NCI-H510A treated with DMSO at 0.1 percent for 48 hours (cell line): ENCODE measurements around the gene GPR6.

ENCODE experiments used
- DNase-seq: peaks from one replicate; lab custom pipeline; 2025; lab: John Stamatoyannopoulos, UW

Gene GPR6

DNA sequence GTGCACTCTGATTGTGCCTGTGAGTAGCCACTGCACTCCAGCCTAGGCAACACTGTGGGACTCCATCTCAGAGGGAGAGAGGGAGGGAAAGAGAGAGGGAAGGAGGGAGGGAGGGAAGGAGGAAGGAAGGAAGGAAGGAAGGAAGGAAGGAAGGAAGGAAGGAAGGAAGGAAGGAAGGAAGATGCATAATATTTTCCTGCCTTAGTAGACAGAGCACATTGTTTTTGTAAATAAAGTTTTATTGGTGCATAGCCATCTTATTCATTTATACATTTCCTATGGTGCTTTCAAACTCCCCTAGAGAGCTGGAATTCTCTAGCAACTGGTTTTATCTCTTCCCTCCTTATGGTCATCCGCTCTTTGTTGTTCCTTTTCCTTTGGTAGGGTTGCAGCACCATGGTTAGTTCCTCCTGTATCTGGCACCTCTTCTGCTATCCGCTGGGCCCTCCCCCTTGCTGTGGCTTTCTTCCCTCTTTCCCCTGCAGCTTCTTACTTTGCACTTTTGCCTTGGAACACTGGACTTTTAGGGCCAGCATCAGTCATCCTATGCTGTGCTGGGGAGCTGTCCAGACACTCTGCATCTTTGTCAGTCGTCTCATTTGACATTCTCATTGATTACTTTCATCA, 20.2 kb downstream of the GPR6 start:
- no peak for DNase-seq

DNA sequence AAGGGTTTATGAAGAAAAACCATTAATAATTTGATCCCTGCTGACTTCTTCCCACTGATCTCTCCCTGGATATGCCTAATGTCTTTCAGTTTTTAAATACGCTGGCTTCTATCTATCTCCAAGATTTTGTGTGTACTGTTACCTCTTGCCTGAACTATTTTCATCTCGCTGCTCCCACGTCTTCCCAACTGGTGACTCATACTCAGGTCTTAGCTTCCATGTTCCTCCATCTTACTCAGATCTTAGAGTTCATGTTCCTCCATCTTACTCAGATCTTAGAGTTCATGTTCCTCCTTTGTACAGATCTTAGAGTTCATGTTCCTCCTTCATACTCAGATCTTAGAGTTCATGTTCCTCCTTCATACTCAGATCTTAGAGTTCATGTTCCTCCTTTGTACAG, 21.6 kb downstream of the GPR6 start:
- no peak for DNase-seq

DNA sequence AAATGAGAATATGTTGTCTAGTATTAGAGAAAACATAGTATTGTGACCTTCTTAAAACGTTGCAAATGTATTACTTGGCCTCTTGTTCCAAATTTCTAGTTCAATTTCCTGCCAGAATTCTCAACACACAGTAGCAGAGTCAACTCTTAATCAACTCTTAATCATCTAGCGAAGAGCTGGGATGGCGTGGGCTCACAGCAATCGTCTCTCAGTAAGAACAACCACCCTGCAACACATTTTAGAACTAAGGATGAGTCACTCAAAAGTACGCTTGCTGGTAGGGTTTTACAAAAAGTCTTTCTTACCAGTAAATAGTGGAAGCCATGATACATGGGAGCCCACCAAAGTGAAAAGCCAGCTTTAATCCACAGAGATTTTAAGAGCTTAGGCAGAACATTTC, 24.6 kb downstream of the GPR6 start:
- no peak for DNase-seq

DNA sequence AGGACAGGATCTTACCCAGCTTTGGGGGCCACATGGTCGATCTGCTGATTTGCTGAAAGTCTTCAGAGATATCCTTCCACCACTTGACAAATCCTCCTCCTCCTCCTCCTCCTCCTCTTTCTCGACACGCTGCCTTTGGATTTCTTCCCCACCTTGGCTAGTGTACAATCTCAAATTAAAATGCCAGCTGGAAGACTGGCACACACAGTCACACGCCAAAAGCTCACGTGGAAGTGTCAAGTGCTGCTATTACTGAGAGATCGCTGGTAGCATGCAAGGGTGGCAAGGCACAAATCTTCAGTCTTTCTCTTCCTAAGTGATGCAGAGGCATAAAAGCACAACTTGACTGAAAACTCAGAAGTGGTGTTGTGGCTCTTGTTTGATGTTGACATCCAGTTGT, 35.3 kb downstream of the GPR6 start:
- DNase-seq = no peak

DNA sequence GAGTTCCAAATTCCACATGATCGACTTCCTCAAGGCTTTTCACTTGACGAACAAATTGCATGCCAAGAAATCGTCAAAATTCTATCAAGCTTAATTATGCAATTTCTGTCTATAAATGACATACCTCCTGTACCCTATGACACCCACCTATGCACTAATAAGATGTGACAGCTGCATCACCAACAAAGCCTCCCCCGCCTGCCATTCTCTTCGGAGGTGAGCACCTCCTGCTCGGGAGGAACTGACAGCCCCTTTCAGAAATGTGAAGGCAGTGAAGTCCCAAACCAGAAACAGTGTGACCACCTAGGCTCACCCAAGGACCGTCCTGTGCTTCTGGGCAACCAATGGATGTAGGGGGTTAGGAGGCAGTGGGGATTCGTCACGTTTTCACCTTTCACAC, 37.1 kb downstream of the GPR6 start:
- DNase-seq = no peak

DNA sequence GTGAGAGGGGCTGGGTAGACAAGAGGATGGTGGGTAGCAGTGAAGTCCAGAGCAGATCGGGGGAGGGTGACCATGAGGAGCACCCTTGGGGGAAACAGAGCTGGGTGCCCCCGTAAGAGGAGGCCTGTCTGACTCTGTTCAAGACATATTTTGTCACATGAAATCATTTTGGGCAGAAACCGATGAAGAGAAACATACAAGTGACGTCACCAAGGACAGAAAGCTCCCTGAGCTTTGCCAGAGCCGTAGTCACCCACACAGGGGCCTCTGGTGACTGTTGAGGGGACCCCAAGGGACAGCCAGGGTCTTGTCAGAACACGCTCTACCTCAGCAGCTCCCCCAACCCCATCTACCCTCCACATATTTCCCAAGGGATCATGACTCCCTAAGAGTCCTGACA, 39.2 kb downstream of the GPR6 start:
- no peak for DNase-seq

DNA sequence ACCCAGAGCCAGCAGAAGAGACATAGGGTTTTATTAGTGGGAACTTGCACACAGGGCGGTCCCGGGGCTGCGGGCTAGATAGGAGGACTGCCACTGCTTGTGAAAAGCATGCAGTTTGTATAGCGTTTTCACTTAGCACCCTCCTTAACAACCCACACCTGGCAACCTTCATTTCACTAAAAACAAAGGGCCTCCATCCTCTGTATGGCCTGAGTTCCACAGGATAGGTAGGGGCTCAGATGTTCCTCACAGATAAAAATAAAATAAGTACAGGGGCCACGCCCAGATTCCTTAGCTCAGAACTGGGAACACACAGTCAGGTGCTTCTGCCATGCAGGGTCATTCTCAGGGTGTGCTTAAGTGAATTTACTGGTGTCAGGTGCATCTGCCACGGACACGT, 39.8 kb downstream of the GPR6 start:
- DNase-seq = no peak

DNA sequence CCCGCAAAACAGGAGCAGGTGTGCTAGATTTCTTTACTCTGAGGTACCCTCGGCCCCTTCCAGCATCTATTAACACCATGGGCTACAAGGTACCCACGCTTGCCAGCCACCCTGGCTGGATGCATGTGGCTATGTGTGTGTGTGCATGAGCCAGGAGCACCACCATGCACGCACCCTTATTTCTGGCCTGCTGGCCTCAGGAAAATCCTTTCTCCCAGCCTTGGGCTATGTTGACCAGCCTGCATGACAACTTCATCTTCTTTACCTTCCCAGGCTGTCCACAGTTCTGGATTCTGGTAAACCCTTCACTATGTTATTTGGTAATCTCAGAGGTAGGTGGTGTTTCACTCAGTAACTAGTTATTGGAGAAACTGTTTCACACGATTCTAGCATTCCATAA, 40.4 kb downstream of the GPR6 start:
- DNase-seq = no peak

DNA sequence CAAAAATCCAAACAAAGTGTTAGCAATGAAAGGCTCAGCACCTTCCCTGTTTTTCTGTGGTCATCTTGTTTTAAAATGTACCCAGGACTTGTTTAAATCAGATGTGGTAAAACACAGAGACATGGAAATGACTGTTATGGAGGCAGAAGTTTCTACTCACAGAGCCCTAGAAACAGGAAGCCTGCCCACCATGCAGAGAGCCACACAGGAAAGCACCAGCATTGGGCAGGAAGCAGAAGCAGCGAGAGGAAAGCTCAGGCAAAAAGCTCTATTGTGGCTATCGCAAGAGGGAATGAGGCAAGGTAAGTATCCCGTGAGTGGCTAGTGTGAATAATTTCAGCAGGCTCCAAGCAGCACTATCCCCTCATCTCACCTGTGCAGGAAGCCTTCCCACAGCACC, 42.8 kb downstream of the GPR6 start:
- DNase-seq = no peak

DNA sequence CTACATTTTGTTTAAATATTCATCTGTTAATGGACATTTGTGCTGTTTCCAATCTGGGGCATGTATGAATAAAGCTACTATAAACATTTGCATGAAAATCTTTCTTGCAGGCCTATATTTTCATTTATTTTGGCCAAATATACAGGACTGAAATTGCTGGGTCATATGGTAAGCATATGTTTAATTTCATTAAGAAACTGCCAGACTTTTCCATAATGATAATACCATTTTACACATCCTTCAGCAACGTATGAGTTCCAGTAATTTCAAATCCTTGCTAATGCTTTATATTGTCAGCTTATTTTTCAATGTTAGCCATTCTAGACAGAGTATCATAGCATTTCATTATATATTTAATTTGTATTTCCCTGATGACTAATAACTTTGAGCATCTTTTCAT, 51.0 kb downstream of the GPR6 start:
- no peak for DNase-seq
